ENCODE data around the gene ZFP69. TPM values are rescaled to one million over a fixed set of nuclear protein-coding genes. Genes with fewer than 3 reads are reported as not detected.

Gene ZFP69
- polyA plus RNA-seq, result 5.7 TPM

DNA sequence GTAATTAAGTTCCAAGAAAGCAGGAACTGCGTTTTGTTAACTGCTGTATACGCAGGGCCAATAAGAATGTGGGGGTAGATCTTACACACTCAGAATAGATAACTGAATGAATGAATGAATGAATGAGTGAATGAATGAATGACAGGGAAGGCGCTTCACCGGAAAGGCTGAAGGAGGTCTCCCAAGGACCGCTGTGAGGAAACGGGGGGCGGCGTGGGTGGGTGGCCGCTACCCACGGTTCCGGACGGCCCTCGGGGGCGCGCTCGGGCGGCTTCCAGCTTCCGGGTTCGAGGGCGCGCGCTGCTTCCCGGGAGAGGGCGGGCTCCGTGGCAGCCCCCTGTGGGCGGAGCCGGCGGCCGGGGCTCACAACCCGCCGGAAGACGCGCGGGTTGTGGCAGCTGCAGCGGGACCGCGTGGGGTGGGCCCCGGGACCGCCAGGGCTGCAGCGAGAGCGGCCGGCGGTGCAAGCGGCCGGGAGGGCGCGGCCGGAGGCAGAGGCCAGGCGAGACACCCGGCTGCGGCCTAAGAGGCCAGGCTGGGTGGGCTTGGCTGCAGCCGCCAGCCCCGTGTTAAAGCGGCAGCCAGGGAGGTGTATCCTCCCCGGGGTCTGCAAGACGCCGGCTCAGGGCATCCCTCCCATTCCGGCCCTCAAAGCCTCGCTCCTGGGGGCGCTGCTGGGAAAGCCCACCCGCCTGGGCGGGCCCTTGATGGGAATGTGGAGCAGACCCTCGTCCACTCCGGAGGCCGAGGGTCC is at the start of gene ZFP69:
Gene ZFP69 (plus strand): TSS at position 367 of the 754 bp plus-strand sequence. CDS start 2,072 bp downstream, outside the sequence.
- Mint-ChIP-seq H3K9me3 (peaks cover 15 to 31% (median 23%) of the 10 kb centered on the region in 3 donors), H3K27ac (peak within 1 kb of the TSS in 2 of 3 donors; percentile 60 to 76), H3K27me3 (no peaks in the 10 kb centered on the region), H3K36me3 (peaks cover 16% of the 10 kb centered on the region), H3K4me3 (peak within 1 kb of the TSS; percentile 85 to 95 (median 92)), H3K4me1 (peaks cover 10 to 15% (median 13%) of the 10 kb centered on the region in 3 donors)

DNA sequence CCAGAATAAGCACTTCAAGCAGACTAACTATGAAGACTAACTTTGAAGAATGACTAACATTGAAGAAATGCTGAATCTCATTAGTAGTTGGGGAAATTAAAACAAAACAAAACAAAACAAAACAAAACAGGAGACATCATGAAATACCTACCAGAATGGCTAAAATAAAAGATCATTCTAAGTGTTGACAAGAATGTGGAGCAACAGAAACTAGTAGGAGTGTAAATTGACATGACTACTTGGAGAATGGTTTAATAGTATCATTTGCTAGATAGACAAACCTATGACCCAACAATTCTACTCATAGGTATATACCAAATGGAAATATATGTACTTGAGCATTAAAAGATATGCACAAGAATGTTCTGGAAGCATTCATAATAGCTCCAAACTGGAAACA is 45.7 kb upstream of the ZFP69 start:
- Mint-ChIP-seq H3K4me1 (peaks cover 0 to 5% (median 0%) of the 10 kb centered on the region in 3 donors), H3K4me3 (no peak overlapping the region), H3K27ac (no peak overlapping the region), H3K9me3 (peaks cover 0 to 2% (median 0%) of the 10 kb centered on the region in 3 donors), H3K27me3 (no peaks in the 10 kb centered on the region), H3K36me3 (peaks cover 2% of the 10 kb centered on the region)

DNA sequence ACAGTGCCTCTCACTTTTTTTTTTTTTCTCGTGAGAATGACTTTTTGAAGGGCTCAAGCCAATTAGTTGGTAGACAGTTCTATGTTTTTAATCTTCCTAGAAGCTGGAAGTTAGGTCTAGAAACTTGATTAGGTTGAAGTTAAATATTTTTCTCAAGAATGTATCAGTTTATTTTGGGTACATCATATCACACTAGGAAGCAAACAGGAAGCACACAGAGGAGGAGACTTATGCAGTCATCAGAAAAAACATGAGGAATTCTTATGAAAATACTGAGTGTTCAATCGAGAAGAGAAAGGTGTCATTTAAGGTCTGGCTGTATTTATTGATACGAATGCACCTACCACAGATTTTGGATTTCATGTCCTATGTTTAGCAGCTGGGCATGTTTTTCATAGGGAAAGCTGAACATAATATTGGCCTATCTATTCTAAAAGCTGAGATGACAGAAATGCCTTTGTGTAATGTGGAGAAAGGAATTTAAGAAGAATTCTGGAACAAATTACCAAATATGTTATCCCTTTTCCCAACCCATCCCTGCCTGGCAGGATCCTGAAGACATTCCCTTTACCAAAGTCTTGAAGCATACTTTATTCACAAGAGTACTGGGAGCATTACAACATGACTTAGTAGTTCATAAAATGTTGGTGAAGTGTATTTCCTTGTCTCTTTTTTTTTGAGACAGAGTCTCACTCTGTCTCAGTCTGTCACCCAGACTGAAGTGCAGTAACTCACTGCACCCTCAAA is 44.3 kb upstream of the ZFP69 start:
- H3K27me3 Mint-ChIP-seq, result no peaks in the 10 kb centered on the region
- H3K4me1 Mint-ChIP-seq, result peaks cover 0 to 5% (median 1%) of the 10 kb centered on the region in 3 donors
- H3K27ac Mint-ChIP-seq, result peak overlapping the region in 1 of 3 donors; percentile 3
- H3K36me3 Mint-ChIP-seq, result peaks cover 2% of the 10 kb centered on the region
- H3K9me3 Mint-ChIP-seq, result peaks cover 0 to 2% (median 0%) of the 10 kb centered on the region in 3 donors
- H3K4me3 Mint-ChIP-seq, result no peak overlapping the region

DNA sequence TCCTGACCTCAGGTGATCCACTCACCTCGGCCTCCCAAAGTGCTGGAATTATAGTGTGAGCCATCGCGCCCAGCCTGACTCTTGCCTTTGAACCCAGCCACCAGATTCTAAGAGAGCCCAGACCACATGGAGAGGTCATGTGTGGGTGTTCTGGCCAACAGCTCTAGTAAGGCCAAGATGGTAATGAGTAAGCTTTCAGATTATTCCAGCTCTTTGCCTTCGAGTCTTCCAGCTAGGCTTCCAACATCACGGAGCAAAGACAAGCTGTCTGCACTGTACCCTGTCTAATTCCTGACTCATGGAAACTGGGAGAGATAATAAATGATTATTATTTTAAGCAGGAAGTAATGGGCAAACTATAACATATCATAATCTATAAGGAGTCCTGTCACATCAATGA is 41.6 kb upstream of the ZFP69 start:
- no peak overlapping the region for H3K27ac Mint-ChIP-seq

DNA sequence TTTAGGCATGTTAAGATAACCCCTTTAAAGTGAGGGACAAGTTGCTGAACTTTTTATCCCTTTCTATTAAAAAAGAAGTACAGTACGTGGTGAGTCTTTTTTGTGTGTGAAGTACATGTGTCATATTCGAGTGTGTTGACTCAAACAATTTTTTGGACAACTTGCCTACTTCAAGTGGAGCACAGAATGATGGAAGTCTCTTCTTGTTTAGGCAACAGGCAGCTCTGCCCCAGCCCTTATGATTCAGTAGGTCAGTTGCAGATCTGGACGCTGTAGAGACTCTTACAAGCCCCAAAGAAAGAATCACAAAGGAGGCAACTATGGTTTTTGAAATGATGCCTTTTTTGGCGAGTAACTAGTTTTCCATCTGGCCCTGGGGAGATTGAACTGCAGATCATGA is 41.2 kb upstream of the ZFP69 start:
- peaks cover 1 to 5% (median 3%) of the 10 kb centered on the region in 3 donors for H3K4me1 Mint-ChIP-seq
- no peak overlapping the region for H3K27ac Mint-ChIP-seq
- peaks cover 2% of the 10 kb centered on the region for H3K36me3 Mint-ChIP-seq
- H3K4me3 Mint-ChIP-seq, result no peak overlapping the region
- no peaks in the 10 kb centered on the region for H3K27me3 Mint-ChIP-seq
- peaks cover 0 to 2% (median 0%) of the 10 kb centered on the region in 3 donors for H3K9me3 Mint-ChIP-seq

More for the DNA sequence above, 41.6 kb upstream of the ZFP69 start:
- H3K9me3 Mint-ChIP-seq, result peaks cover 0 to 2% (median 0%) of the 10 kb centered on the region in 3 donors
- H3K27me3 Mint-ChIP-seq, result no peaks in the 10 kb centered on the region
- H3K36me3 Mint-ChIP-seq, result peaks cover 2% of the 10 kb centered on the region
- H3K4me1 Mint-ChIP-seq, result peaks cover 1 to 5% (median 3%) of the 10 kb centered on the region in 3 donors
- no peak overlapping the region for H3K4me3 Mint-ChIP-seq

DNA sequence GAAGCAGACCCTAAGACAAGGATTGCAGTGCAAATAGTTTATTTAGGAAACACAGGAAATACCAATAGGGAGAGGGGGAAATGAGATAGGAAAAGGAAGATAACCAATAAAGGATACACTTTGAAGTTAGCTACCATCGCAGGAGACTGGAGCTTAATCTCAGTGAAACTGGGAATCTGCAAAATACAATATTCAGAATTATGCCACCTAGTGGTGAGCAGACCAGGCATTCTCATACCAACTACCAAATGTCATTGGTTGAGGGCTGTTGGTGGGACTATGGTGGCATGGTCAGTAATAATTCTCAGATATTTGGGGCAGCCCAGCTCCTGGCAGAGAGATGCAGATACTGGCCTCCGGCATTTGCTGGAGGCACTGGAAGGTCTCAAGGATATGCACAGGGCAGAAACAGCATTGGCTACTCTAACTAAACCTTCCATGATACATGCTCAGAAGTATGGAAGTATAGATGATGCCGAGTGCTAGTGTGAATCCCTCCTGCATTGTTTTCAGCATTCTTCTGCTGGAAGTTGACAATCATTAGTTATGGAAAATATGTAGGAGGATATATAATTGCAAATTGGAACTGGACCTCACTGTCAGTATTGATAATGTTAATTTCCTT is 38.6 kb upstream of the ZFP69 start:
- Mint-ChIP-seq H3K4me1 (peaks cover 0 to 3% (median 1%) of the 10 kb centered on the region in 3 donors), H3K9me3 (no peaks in the 10 kb centered on the region), H3K4me3 (no peak overlapping the region), H3K27me3 (no peaks in the 10 kb centered on the region), H3K36me3 (no peaks in the 10 kb centered on the region), H3K27ac (no peak overlapping the region)

DNA sequence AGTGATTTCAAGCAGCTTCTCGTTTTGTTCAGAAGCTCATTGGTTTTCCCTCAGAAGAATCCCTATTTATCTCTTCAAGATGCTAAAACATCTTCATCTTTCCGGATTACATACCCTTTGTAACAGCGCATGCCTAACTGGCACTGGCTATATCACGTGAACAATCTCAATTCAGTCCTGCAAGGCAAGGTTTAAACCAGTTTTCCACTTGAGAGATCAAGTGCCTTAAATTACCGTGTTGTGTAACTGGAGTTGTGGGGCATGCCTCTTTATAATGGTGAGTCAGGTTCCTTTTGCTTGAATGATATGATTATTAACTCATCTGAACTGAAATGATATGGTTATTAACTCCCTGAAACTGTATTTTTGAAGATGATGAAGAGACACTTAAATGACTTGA is 37.8 kb upstream of the ZFP69 start:
- no peaks in the 10 kb centered on the region for H3K9me3 Mint-ChIP-seq
- no peaks in the 10 kb centered on the region for H3K27me3 Mint-ChIP-seq
- H3K4me1 Mint-ChIP-seq, result peaks cover 0 to 3% (median 1%) of the 10 kb centered on the region in 3 donors
- peaks cover 4% of the 10 kb centered on the region for H3K36me3 Mint-ChIP-seq
- H3K4me3 Mint-ChIP-seq, result no peak overlapping the region
- H3K27ac Mint-ChIP-seq, result no peak overlapping the region

DNA sequence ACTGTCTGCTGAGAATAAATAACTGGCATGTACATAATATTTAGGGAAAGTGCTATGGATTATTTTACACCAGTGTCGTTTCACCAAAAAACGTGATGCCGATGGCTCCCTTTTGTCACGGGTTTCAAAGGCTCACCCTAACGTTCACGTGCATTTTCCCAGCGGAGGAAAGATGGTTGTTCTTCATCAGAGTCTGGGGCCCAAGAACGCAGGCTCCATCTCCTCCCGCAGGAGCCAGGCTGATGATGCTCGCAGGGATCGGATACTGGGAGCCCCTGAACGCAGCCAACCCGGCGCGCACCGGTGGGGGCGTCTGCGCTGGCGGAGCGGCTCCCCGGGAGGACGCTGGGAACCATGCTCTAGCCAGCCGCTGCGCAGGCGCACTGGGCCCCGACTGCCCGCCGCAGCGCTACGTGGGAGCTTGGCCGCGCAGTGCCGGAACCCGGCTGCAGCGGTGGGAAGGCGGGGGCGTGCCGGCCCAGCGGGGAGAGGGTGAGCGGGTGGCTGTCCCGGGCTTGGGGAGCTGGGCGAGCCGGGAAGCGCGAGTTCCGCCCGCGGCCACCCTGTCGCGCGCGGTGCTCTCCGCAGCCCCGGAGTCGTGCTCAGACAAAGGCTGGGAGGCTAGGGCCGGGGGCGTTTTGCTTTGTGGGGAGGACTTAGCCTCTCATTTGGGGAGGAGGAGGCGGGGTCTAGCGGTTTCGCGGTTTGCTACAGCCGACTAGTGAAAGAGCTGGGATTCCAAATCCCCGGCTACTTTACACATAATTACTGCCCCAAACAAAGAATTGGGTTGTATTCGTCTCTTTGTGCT is 27.2 kb upstream of the ZFP69 start, which contains the start of gene ZFP69B:
Gene ZFP69B (plus strand): TSS at position 793 of the 811 bp plus-strand sequence. CDS start 486 bp downstream, outside the sequence.
- H3K27me3 Mint-ChIP-seq, result no peaks in the 10 kb centered on the region
- H3K4me1 Mint-ChIP-seq, result peaks cover 18 to 21% (median 19%) of the 10 kb centered on the region in 3 donors
- H3K36me3 Mint-ChIP-seq, result peaks cover 17% of the 10 kb centered on the region
- H3K4me3 Mint-ChIP-seq, result peak within 1 kb of the TSS; percentile 86 to 99 (median 96)
- H3K9me3 Mint-ChIP-seq, result peaks cover 4 to 30% (median 11%) of the 10 kb centered on the region in 3 donors
- peak within 1 kb of the TSS; percentile 52 to 91 (median 68) for H3K27ac Mint-ChIP-seq

DNA sequence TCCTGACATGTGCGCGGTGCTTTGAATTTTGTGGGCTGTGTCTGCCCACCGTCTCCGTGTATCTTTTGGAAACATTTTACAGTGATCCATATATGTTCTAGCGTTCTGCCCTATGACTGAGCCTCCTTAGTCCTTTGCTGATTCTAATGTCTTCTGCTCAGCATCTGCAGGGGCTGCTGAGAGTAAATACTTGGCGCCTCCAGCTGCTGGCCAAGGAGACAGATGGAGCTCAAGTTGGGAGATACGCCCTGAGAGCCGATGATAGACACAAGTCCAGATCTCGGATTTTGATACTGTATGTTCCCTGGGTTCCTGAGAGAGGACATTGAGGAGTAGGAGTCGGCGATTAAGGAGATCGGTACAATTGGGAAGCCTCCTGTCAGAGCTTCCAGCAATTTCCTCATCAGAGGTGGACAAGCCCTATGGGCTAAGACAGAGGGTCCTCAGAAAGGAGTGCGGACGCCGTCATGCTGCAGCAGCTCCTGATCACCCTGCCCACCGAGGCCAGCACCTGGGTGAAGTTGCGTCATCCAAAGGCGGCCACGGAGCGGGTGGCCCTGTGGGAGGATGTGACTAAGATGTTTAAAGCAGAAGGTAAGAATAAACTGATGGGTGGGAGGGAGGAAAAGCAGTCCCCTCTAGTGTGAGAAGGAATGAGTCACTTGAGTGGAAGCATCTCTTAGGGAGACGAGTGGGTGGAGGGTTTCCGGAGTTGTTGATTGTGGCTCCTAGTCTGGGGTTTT is 26.4 kb upstream of the ZFP69 start:
- Mint-ChIP-seq H3K27ac (peak overlapping the region; percentile 42 to 91 (median 68)), H3K9me3 (peaks cover 3 to 26% (median 14%) of the 10 kb centered on the region in 3 donors), H3K4me3 (peak overlapping the region; percentile 86 to 99 (median 96)), H3K4me1 (peaks cover 18 to 21% (median 19%) of the 10 kb centered on the region in 3 donors), H3K27me3 (no peaks in the 10 kb centered on the region), H3K36me3 (peaks cover 23% of the 10 kb centered on the region)

DNA sequence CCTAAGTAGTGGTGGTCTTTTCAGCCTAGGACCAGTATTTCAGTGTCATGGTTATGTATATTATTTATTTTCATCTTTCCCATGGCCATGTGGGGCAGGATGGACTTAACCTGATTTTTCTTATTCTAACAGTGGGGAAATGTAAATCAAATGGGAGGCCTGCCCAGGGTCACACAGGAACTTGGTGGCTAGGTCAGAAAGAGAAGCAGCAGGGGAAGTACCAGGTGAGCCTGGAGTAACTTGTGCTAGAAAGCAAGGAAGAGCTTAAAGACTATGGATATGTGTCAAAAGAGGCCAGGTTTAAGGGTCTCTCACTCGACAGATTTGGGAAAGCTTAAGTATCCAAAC is 25.9 kb upstream of the ZFP69 start:
- H3K4me3 Mint-ChIP-seq, result peak overlapping the region; percentile 86 to 99 (median 96)
- H3K4me1 Mint-ChIP-seq, result peaks cover 18 to 21% (median 19%) of the 10 kb centered on the region in 3 donors
- H3K36me3 Mint-ChIP-seq, result peaks cover 21% of the 10 kb centered on the region
- H3K27me3 Mint-ChIP-seq, result no peaks in the 10 kb centered on the region
- H3K9me3 Mint-ChIP-seq, result peaks cover 3 to 24% (median 15%) of the 10 kb centered on the region in 3 donors
- H3K27ac Mint-ChIP-seq, result peak overlapping the region; percentile 42 to 91 (median 68)

DNA sequence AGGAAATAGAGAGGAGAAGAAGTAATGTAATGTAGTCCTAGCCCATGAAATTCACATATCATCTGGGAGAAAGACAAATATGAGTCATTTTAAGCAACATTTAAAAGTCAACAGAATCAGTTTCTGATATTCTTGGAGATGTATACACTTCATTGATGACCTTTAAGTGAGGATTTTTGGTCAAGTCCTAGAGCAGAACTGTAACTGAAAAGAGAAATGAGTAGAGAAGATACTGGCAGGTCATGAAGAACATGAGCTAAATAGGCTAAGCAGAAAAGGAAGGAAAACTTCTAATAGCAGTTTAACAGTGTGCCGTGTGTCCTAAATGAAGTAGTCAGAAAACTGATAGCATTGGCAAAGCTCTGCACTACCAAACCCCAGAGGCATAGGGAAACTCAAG is 22.2 kb upstream of the ZFP69 start:
- H3K27ac Mint-ChIP-seq, result no peak overlapping the region
- H3K4me3 Mint-ChIP-seq, result no peak overlapping the region
- H3K4me1 Mint-ChIP-seq, result peaks cover 13 to 17% (median 14%) of the 10 kb centered on the region in 3 donors
- peaks cover 18 to 53% (median 41%) of the 10 kb centered on the region in 3 donors for H3K9me3 Mint-ChIP-seq
- no peaks in the 10 kb centered on the region for H3K27me3 Mint-ChIP-seq
- H3K36me3 Mint-ChIP-seq, result peaks cover 50% of the 10 kb centered on the region

DNA sequence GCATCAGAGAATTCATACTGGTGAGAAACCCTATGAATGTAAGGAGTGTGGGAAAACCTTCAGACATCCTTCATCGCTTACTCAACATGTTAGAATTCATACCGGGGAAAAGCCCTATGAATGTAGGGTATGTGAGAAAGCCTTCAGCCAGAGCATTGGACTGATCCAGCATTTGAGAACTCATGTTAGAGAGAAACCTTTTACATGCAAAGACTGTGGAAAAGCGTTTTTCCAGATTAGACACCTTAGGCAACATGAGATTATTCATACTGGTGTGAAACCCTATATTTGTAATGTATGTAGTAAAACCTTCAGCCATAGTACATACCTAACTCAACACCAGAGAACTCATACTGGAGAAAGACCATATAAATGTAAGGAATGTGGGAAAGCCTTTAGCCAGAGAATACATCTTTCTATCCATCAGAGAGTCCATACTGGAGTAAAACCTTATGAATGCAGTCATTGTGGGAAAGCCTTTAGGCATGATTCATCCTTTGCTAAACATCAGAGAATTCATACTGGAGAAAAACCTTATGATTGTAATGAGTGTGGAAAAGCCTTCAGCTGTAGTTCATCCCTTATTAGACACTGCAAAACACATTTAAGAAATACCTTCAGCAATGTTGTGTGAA is 14.0 kb upstream of the ZFP69 start:
- Mint-ChIP-seq H3K27ac (no peak overlapping the region), H3K36me3 (peaks cover 34% of the 10 kb centered on the region)

DNA sequence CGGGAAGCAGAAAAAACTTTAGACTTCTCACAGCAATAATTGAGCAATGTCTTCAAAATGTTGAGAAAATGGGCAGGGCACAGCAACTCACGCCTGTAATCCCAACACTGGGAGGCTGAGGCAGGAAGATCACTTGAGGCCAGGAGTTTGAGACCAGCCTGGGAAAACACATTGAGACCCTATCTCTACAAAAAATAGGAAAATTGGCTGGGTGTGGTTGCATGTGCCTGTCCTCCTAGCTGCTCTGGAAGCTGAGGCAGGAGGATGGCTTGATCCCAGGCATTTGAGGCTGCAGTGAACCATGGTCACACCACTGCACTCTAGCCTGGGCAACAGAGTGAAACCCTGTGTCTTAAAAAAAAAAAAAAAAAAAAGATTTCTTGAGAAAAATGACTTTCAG is 7.8 kb upstream of the ZFP69 start:
- Mint-ChIP-seq H3K27me3 (no peaks in the 10 kb centered on the region), H3K9me3 (peaks cover 27 to 71% (median 54%) of the 10 kb centered on the region in 3 donors), H3K4me1 (peaks cover 0 to 3% (median 0%) of the 10 kb centered on the region in 3 donors), H3K27ac (no peak overlapping the region), H3K4me3 (peak overlapping the region in 1 of 4 donors; percentile 66), H3K36me3 (peaks cover 6% of the 10 kb centered on the region)

More for the DNA sequence above, 14.0 kb upstream of the ZFP69 start:
- Mint-ChIP-seq H3K9me3 (peaks cover 25 to 61% (median 43%) of the 10 kb centered on the region in 3 donors), H3K4me3 (no peak overlapping the region), H3K27me3 (no peaks in the 10 kb centered on the region), H3K4me1 (no peaks in the 10 kb centered on the region)

Measured in IgD-negative memory B cell (primary cell).